Stomach smooth muscle (tissue), 2 donors: ENCODE results near the gene KIF26B.

ENCODE experiments used
- H3K27ac ChIP-seq: one replicate; pipeline ENCODE4 v1.7.0; 2013; ENCODE audit warnings: mild to moderate bottlenecking, low read length, inconsistent platforms
- H3K27me3 ChIP-seq, 2 donors: one replicate each; pipeline ENCODE4 v1.7.0; 2013; ENCODE audit warnings: low read length in 2 of 2; ENCODE audit not compliant: insufficient read depth in 2 of 2, control insufficient read depth in 1 of 2
- H3K36me3 ChIP-seq, 2 donors: one replicate each; pipeline ENCODE4 v1.7.0; 2013; ENCODE audit warnings: low read length in 2 of 2; ENCODE audit not compliant: control insufficient read depth in 2 of 2, insufficient read depth in 2 of 2
- H3K4me1 ChIP-seq: one replicate; pipeline ENCODE4 v1.7.0; 2013; ENCODE audit warnings: low read length; ENCODE audit not compliant: control insufficient read depth, insufficient read depth
- H3K4me3 ChIP-seq, 2 donors: one replicate each; pipeline ENCODE4 v1.7.0; 2013; ENCODE audit warnings: low read length in 2 of 2
- H3K9ac ChIP-seq, 2 donors: one replicate each; pipeline ENCODE4 v1.7.0; 2013; ENCODE audit warnings: low read length in 2 of 2, mild to moderate bottlenecking in 1 of 2
- H3K9me3 ChIP-seq, 2 donors: one replicate each; pipeline ENCODE4 v1.7.0; 2013; ENCODE audit warnings: low read length in 2 of 2; ENCODE audit not compliant: control insufficient read depth in 2 of 2
- donor health status: healthy.
- donor health status: Pancreatic carcinoma.

The KIF26B gene

DNA sequence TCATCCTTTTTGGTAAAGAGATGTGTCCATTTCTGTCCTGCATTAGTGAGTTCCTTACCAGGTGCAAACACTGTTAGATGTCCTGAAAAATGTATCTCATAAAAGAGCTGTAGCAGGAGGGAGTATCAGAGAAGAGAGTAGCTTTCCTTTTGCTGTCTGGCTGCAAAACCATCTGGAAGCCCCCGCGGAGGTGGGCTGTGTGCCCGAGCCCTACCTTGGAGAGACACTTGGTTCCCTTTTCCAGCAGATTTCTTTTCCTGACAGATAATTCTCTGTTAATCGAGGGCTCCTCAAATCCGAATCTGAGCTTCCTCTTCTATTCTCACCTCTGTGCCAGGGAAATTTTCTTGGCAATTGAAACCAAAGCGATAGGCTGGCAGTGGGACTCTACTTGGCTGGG is 53.0 kb downstream of the KIF26B start:
- no peak overlapping the region for H3K4me3 ChIP-seq
- no peak overlapping the region for H3K9ac ChIP-seq
- H3K27ac ChIP-seq = no peak overlapping the region
- peaks cover 15 to 19% of the 10 kb centered on the region in 2 donors for H3K9me3 ChIP-seq
- H3K27me3 ChIP-seq = no peaks in the 10 kb centered on the region
- H3K4me1 ChIP-seq = no peaks in the 10 kb centered on the region
- H3K36me3 ChIP-seq = no peaks in the 10 kb centered on the region

DNA sequence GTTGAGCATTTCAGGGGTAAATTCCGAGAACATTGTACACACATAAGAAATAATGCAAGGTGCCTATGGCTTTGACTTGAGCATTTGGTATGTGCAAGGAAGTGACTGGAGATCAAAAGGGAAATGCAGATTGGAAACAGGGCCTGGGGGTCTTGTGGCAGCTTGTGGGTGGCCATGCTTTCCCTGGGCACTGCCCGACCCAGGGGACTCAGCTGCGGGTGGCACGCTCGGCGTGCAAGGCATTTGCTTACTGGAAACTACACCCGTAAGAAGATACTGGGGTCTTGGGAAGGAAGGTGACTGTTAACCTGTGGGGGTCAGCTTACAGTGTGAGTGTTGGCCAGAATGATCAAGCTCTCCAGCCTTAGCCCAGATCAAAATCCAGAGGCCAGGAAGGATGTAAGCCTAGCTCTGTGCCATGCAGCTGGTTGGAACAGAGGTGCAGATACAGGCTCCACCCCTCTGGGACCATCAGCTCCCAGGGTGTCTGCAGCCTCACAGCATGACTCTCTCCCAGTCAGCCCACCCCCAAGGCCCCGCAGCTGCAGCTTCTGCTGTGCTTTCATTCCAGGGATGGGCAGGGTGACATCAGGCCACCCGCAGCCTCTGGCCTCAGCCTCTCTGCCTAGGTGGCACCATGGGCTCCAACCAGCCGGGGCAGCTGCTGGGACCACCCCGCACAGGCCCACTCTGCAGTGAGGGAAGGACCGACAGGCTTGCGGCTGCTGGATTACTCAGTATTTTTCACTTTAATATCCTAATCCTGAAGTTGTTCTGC is 55.1 kb downstream of the KIF26B start:
- Histone ChIP-seq H3K9ac (no peak overlapping the region), H3K4me1 (no peaks in the 10 kb centered on the region), H3K4me3 (no peak overlapping the region), H3K27me3 (no peaks in the 10 kb centered on the region), H3K36me3 (no peaks in the 10 kb centered on the region), H3K27ac (no peak overlapping the region), H3K9me3 (peaks cover 15 to 19% of the 10 kb centered on the region in 2 donors)

DNA sequence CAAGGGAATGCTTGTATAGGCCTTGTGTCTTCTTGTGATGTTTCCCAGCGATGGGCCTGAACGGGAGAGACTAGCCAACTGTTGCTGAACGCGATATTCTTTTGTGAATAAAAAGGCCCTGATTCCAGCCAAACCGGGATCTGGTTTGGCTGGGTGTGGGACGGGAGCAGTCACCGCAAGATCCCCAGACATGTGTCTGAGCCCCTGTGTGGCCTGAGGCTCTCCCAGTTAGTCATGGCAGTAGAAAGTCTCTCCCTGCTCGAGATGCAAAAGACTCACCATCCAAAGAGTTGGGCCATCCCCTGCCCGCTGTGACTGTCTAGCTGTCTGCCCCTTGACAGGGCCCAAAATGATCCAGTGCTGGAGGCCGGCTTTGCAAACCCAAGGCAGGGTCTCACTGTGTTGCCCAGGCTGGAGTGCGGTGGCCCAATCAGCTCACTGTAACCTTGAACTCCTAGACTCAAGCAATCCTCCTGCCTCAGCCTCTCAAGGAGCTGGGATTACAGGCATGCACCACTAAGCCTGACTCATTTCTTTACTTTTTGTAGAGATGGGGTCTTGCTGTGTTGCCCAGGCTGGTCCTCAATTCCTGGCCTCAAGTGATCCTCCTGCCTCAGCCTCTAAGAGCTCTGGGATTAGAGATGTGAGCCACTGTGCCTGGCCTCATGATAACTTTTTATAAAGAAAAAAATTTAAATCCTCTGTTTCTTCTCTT is 56.4 kb downstream of the KIF26B start:
- Histone ChIP-seq H3K27me3 (no peaks in the 10 kb centered on the region), H3K4me3 (no peak overlapping the region)

DNA sequence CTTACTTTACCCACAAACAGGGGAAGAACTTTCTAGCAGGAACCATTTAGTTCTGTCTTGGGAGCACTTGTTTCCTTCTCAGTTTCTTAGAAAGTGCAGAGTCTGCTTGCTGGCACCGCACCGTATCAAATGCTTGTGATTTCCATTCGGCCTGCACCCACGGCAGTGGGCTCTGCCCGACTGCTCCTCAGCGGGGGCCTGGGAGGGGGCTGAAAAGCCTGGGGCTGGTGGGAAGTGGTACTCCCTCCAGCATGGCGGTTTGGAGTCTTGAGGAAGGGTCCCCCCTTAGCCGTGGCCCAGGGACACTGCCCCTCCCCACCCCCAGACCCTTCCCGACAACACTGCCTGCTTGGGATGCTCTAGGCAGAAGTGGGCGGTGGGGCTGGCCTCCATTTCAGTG is 57.0 kb downstream of the KIF26B start:
- H3K9ac ChIP-seq = no peak overlapping the region

More for the DNA sequence above, 56.4 kb downstream of the KIF26B start:
- H3K9ac ChIP-seq = no peak overlapping the region
- H3K27ac ChIP-seq = no peak overlapping the region
- H3K36me3 ChIP-seq = no peaks in the 10 kb centered on the region
- no peaks in the 10 kb centered on the region for H3K4me1 ChIP-seq
- peaks cover 13 to 15% of the 10 kb centered on the region in 2 donors for H3K9me3 ChIP-seq

DNA sequence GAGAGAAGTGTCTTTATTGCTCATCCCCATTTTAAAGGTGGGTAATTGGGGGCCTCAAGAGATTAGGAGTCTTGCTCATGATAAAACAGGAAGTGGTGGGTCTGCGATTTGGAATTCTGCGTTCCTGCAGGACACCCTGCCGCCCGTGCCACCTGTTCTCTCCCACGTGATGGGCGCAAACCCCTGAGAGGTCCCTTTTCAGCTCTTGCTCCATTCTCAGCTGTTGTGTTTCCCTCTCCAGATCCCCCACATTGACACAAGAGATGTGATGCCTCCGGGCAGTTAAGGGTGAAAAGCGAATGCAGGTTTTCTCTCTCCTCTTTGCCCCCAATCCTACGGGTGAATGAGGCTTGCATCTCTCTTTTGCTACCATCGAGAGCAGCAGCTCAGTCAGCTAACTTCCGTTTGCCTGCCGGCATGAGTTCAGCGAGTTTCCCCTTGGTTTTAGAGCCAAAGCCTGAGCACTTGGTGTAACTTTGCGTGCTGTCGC is 57.5 kb downstream of the KIF26B start:
- no peaks in the 10 kb centered on the region for H3K27me3 ChIP-seq
- H3K4me1 ChIP-seq = no peaks in the 10 kb centered on the region
- H3K9ac ChIP-seq = no peak overlapping the region
- no peaks in the 10 kb centered on the region for H3K36me3 ChIP-seq
- no peak overlapping the region for H3K4me3 ChIP-seq
- no peak overlapping the region for H3K27ac ChIP-seq
- peaks cover 4 to 6% of the 10 kb centered on the region in 2 donors for H3K9me3 ChIP-seq

More for the DNA sequence above, 57.0 kb downstream of the KIF26B start:
- peaks cover 9 to 11% of the 10 kb centered on the region in 2 donors for H3K9me3 ChIP-seq
- no peak overlapping the region for H3K4me3 ChIP-seq
- H3K4me1 ChIP-seq = no peaks in the 10 kb centered on the region
- no peak overlapping the region for H3K27ac ChIP-seq
- no peaks in the 10 kb centered on the region for H3K36me3 ChIP-seq
- no peaks in the 10 kb centered on the region for H3K27me3 ChIP-seq

DNA sequence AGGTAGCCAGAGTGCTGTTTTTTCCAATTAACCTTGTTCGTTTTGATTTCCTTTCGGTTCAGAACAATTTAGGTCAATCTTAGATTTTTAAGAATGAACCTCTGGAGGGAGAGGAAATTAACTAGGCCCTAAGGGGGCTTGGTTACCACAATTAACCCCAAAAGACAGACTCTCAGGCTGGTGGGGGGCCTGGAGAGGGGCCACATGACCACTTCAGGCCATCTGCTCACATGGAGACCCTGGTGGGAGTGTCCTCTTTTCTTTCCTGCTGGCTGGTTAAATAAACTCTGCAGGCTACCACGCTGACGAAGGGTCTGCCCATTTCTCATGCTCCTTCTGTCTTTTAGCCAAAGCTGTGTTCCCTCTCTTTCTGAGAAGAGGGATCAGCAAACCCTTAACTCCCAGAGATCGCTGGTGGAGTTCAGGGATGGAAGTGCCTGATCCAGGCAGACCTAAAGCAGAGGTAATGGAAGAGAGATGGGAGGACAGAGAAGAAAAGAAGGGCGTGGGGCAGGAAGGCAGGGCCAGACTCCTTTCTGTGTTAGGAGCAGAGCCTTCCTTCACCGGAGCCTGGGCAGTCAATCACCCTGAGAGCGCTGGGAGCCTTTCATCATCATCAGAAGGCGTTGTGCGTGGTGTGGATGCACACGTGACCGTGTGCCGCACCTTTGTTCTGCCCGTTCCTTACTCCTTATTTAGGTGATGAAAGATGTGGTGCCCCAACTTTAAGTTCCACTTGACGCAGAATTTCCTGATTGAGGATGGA is 58.5 kb downstream of the KIF26B start:
- no peaks in the 10 kb centered on the region for H3K9me3 ChIP-seq
- no peak overlapping the region for H3K9ac ChIP-seq
- no peaks in the 10 kb centered on the region for H3K27me3 ChIP-seq
- no peak overlapping the region for H3K4me3 ChIP-seq
- H3K4me1 ChIP-seq = no peaks in the 10 kb centered on the region
- H3K27ac ChIP-seq = no peak overlapping the region
- H3K36me3 ChIP-seq = no peaks in the 10 kb centered on the region

DNA sequence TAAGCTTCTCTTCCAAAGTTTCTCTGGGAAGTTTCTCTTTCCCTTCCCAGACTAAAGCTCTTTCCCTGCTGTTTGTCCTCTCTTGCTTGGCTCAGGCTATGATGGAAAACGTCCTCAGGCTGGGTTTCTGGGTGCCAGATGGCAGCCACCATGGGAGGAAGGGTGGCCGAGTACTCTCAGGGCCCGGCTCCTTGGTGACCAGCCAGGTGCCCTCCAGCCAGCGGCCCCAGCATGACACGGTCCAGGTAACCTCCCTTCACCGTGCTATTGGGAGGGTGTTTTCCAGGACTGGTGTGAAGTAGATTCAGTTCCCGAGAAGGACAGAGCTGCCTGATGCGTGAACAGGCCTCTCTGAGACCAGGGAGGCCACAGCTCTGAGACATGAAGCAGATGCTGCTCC is 60.3 kb downstream of the KIF26B start:
- Histone ChIP-seq H3K27ac (no peak overlapping the region), H3K36me3 (no peaks in the 10 kb centered on the region), H3K27me3 (no peaks in the 10 kb centered on the region), H3K4me1 (no peaks in the 10 kb centered on the region), H3K9ac (no peak overlapping the region), H3K4me3 (no peak overlapping the region), H3K9me3 (no peaks in the 10 kb centered on the region)

DNA sequence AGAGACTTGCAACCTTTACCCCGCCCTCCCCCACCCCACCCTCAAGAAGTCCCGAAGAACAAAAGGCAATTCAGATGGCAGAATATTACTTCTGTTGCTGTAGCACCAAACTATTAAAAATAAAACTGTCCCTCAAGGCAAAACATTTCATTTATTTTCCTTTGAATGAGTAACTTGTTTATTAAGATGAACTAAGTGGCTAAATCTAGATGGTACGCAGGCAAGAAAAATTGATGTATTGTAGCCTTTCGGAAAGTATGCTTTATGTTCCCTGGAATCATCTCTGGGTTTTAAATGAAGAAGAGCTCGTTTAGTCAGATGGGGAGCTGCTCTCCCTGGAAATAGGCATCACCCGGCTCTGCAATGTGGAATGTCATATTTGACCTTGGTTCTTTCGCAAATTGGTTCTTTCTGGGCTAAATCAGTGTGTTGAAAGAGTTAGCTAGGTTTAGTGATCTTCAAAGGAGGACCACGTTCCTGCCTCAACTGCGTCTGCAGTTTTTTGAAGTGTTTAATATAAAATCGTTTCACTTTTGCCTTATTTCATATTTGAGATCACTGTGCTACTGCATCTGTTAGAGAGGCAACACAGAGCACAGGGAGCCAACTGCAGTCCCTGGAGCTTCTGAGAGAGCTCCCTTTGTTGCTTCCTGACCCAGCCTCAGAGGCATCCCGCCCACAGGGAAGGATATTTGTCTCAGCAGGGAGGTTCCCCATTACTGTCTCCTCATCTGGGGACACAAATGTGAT is 61.8 kb downstream of the KIF26B start:
- H3K4me3 ChIP-seq = peak overlapping the region in 1 of 2 donors; percentile 40
- no peaks in the 10 kb centered on the region for H3K9me3 ChIP-seq
- H3K27me3 ChIP-seq = no peaks in the 10 kb centered on the region
- H3K27ac ChIP-seq = no peak overlapping the region
- no peaks in the 10 kb centered on the region for H3K4me1 ChIP-seq
- H3K9ac ChIP-seq = no peak overlapping the region
- H3K36me3 ChIP-seq = no peaks in the 10 kb centered on the region

DNA sequence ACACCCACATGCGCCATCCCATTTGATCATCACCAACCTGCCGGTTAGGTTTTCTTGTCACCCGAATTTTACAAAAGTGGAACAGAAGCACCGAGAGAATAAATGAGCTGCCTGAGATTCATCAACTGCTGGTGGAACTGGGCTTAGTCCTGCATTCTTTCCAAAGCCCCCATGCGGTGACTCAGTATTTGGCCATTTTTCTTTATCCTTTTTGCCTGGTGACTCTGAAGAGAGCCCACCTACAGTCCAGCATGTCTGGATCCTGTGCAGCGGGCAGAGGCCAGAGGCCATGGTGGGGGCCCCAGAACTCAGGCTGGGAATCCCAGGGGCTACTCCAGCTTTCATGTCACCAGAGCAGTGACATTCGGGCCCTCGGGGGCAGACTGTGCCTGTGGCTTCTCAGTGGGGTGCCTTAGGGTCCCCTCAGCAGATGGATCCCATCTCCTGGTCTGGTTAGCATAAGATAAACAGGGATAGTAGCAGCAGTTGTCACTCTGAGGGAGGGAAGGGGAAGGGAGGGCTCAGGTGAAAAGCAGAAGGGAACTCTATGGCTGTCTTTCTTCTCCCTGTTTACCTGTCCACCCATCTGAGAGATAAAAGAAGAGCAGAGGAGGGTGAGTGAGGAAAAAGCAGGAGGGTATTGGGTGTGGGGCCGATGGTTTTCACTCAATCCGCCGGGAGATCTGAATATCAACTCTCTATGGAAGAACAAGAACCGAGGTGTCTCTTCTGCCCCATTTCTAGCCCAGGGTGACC is 63.2 kb downstream of the KIF26B start:
- Histone ChIP-seq H3K27me3 (no peaks in the 10 kb centered on the region), H3K36me3 (no peaks in the 10 kb centered on the region), H3K4me1 (no peaks in the 10 kb centered on the region), H3K4me3 (no peak overlapping the region), H3K9me3 (no peaks in the 10 kb centered on the region), H3K27ac (no peak overlapping the region), H3K9ac (no peak overlapping the region)
